AG04449 (cell line): ENCODE data around the gene TUBAL3.

Experiments used
- CTCF ChIA-PET: fragments of 350-600 bp; formaldehyde crosslinking; extraction: SDS; loops from one replicate; lab custom pipeline; 2021; ENCODE audit warnings: antibody characterized with exemption; lab: Yijun Ruan, JAX
- POLR2A ChIA-PET: fragments of 400-600, 350-600 bp; formaldehyde crosslinking; extraction: SDS; loops from one replicate; lab custom pipeline; 2020; ENCODE audit warnings: antibody characterized with exemption, inconsistent platforms; lab: Yijun Ruan, JAX
- DNase-seq: peaks from one replicate; pipeline ENCODE4 v3.0.0-alpha.2; 2010; ENCODE audit warnings: low read depth, low spot score
- H3K4me3 ChIP-seq: 2 replicates; pipeline ENCODE4 v1.5.1; 2011; ENCODE audit warnings: low read depth, mild to moderate bottlenecking, control low read depth, low read length
- CTCF ChIP-seq: IDR thresholded peaks from one replicate; pipeline ENCODE4 v1.5.1; 2011; ENCODE audit warnings: mild to moderate bottlenecking, moderate library complexity, low read length, control low read depth, inconsistent platforms; ENCODE audit not compliant: insufficient read depth; ENCODE audit errors: missing control alignments

TUBAL3 gene

GRCh38 chr10:5343561-5343960 is 61.1 kb downstream of the TUBAL3 start:
- TF ChIP-seq CTCF: no peak
- H3K4me3 ChIP-seq: no peak overlapping the region
- CTCF ChIA-PET: interaction anchor here (1.5 kb wide), 1 partner anchor 495 kb away, joined by 3 read pairs; no protein-coding TSS in a partner anchor
- POLR2A ChIA-PET: no interaction called here
- no peak for DNase-seq
